ENCODE measurements around the gene TBPL2.
"Not testable (repeated sequence)": the region's sequence is repeated elsewhere in the genome, so short reads cannot be mapped to it uniquely, and the experiment has no call there.

The TBPL2 gene

GRCh38 chr14:55441286-55441685 lies 870 bp upstream of the TBPL2 start:
- DNase-seq (ENCODE audit: low read depth in 2 of 2), result no peak

GRCh38 chr14:55438066-55438683 lies 2.2 kb downstream of the TBPL2 start:
- no peak for DNase-seq (ENCODE audit: low read depth in 2 of 2)

GRCh38 chr14:55436931-55437330 lies 3.5 kb downstream of the TBPL2 start:
- DNase-seq (ENCODE audit: low read depth in 2 of 2), result no peak

GRCh38 chr14:55436519-55436918 lies 3.9 kb downstream of the TBPL2 start:
- DNase-seq (ENCODE audit: low read depth in 2 of 2), result no peak

- no peak for DNase-seq (ENCODE audit: low read depth in 2 of 2)
These were observed 5.6 kb downstream of the TBPL2 start for GRCh38 chr14:55434805-55435174.

- no peak for DNase-seq (ENCODE audit: low read depth in 2 of 2)
These were observed 6.3 kb downstream of the TBPL2 start for GRCh38 chr14:55433880-55434804.

- no peak for DNase-seq (ENCODE audit: low read depth in 2 of 2)
These were observed 7.8 kb downstream of the TBPL2 start for GRCh38 chr14:55432628-55433027.

- peak in 1 of 2 donors; percentile 41 for DNase-seq (ENCODE audit: low read depth in 2 of 2)
These were observed 10.3 kb downstream of the TBPL2 start for GRCh38 chr14:55430024-55430690.

- DNase-seq (ENCODE audit: low read depth in 2 of 2), result no peak
These were observed 13.0 kb downstream of the TBPL2 start for GRCh38 chr14:55427439-55427838.

- no peak for DNase-seq (ENCODE audit: low read depth in 2 of 2)
These were observed 13.5 kb downstream of the TBPL2 start for GRCh38 chr14:55426891-55427290.

GRCh38 chr14:55425091-55425490 lies 15.3 kb downstream of the TBPL2 start:
- DNase-seq (ENCODE audit: low read depth in 2 of 2), result no peak

GRCh38 chr14:55423969-55424368 lies 16.4 kb downstream of the TBPL2 start:
- DNase-seq (ENCODE audit: low read depth in 2 of 2), result no peak

GRCh38 chr14:55422338-55422737 lies 18.1 kb downstream of the TBPL2 start:
- DNase-seq (ENCODE audit: low read depth in 2 of 2), result not testable (repeated sequence)

GRCh38 chr14:55419663-55420062 lies 20.8 kb downstream of the TBPL2 start:
- DNase-seq (ENCODE audit: low read depth in 2 of 2), result no peak

GRCh38 chr14:55418411-55418810 lies 22.0 kb downstream of the TBPL2 start:
- DNase-seq (ENCODE audit: low read depth in 2 of 2), result no peak

- no peak for DNase-seq (ENCODE audit: low read depth in 2 of 2)
These were observed 22.5 kb downstream of the TBPL2 start for GRCh38 chr14:55417955-55418354.

- peak in 1 of 2 donors; percentile 13 for DNase-seq (ENCODE audit: low read depth in 2 of 2)
These were observed 23.6 kb downstream of the TBPL2 start for GRCh38 chr14:55416866-55417265.

GRCh38 chr14:55414551-55414950 lies 25.9 kb downstream of the TBPL2 start:
- DNase-seq (ENCODE audit: low read depth in 2 of 2), result no peak

GRCh38 chr14:55412676-55413075 lies 27.7 kb downstream of the TBPL2 start:
- no peak for DNase-seq (ENCODE audit: low read depth in 2 of 2)

- DNase-seq (ENCODE audit: low read depth in 2 of 2), result peak; percentile 65 to 69
These were observed 28.7 kb downstream of the TBPL2 start, which contains the start of gene ATG14 for GRCh38 chr14:55411426-55412389. Gene ATG14 (minus strand): TSS chr14:55411830. CDS start chr14:55411822, 8 bp downstream.

- DNase-seq (ENCODE audit: low read depth in 2 of 2), result no peak
These were observed 29.5 kb downstream of the TBPL2 start for GRCh38 chr14:55410876-55411275.

Measured in activated CD4-positive, alpha-beta T cell treated with anti-CD3 and anti-CD28 coated beads for 24 hours (primary cell).